M059J (cell line): ENCODE results near the gene SEC22C. TPM values are rescaled to one million over a fixed set of nuclear protein-coding genes. Genes with fewer than 3 reads are reported as not detected.

Experiments
- DNase-seq: peaks from one replicate; pipeline ENCODE4 v3.0.0-alpha.2; 2012; ENCODE audit warnings: low read depth
- total RNA-seq: library from RNA; depleted of rRNA; stranded (reverse); fragments of >200 nt; shearing (Covaris generic); gene quantifications from 2 replicates; pipeline ENCODE4 v1.2.3, GENCODE V29; 2014

Gene SEC22C
- total RNA-seq, 1 experiment from 2014 or later: 47.3 TPM

- DNase-seq: no peak
Observed at GRCh38 chr3:42513121-42513520, 68.6 kb downstream of the SEC22C start.

- DNase-seq: no peak
Observed at GRCh38 chr3:42511736-42512135, 70.0 kb downstream of the SEC22C start.

- no peak for DNase-seq
Observed at GRCh38 chr3:42511201-42511600, 70.6 kb downstream of the SEC22C start.

GRCh38 chr3:42510325-42510724 lies 71.4 kb downstream of the SEC22C start:
- DNase-seq: no peak

- DNase-seq: no peak
Observed at GRCh38 chr3:42509111-42509510, 72.7 kb downstream of the SEC22C start.

GRCh38 chr3:42508562-42508961 lies 73.2 kb downstream of the SEC22C start:
- no peak for DNase-seq

- DNase-seq: no peak
Observed at GRCh38 chr3:42507761-42508335, 73.9 kb downstream of the SEC22C start.

- no peak for DNase-seq
Observed at GRCh38 chr3:42507252-42507651, 74.5 kb downstream of the SEC22C start.

GRCh38 chr3:42505849-42506410 lies 75.8 kb downstream of the SEC22C start:
- no peak for DNase-seq

GRCh38 chr3:42505128-42505848 lies 76.5 kb downstream of the SEC22C start:
- no peak for DNase-seq

- DNase-seq: no peak
Observed at GRCh38 chr3:42504334-42505127, 77.2 kb downstream of the SEC22C start.

- DNase-seq: no peak
Observed at GRCh38 chr3:42503957-42504333, 77.8 kb downstream of the SEC22C start.

GRCh38 chr3:42503251-42503924 lies 78.4 kb downstream of the SEC22C start:
- DNase-seq: no peak

- peak; percentile 43 for DNase-seq
Observed at GRCh38 chr3:42502429-42503250, 79.1 kb downstream of the SEC22C start, which contains the start of gene VIPR1. TSS of gene VIPR1 (plus strand) at chr3:42502643. CDS start at chr3:42502736, 93 bp downstream.

- DNase-seq: peak; percentile 23
Observed at GRCh38 chr3:42501681-42502428, 79.9 kb downstream of the SEC22C start.

GRCh38 chr3:42501321-42501680 lies 80.5 kb downstream of the SEC22C start:
- no peak for DNase-seq

GRCh38 chr3:42500909-42501308 lies 80.9 kb downstream of the SEC22C start:
- DNase-seq: no peak

GRCh38 chr3:42500091-42500490 lies 81.7 kb downstream of the SEC22C start:
- DNase-seq: no peak

- no peak for DNase-seq
Observed at GRCh38 chr3:42499478-42499871, 82.3 kb downstream of the SEC22C start.

- DNase-seq: no peak
Observed at GRCh38 chr3:42498791-42499477, 82.8 kb downstream of the SEC22C start.
